ENCODE measurements around the gene VPS26C. TPM values are rescaled to one million over a fixed set of nuclear protein-coding genes. Genes with fewer than 3 reads are reported as not detected.

VPS26C gene
- total RNA-seq, 1 donor from 2014 or later = 63.8 TPM

GRCh38 chr21:37192019-37192418 is 75.1 kb downstream of the VPS26C start:
- Mint-ChIP-seq H3K4me3 (ENCODE audit: unreplicated experiment) (no peak overlapping the region), H3K4me1 (ENCODE audit: unreplicated experiment) (no peaks in the 10 kb centered on the region), H3K27me3 (ENCODE audit: unreplicated experiment) (no peaks in the 10 kb centered on the region), H3K27ac (ENCODE audit: unreplicated experiment) (no peak overlapping the region), H3K9me3 (ENCODE audit: unreplicated experiment) (no peaks in the 10 kb centered on the region), H3K36me3 (ENCODE audit: low read depth, unreplicated experiment) (peaks cover 50% of the 10 kb centered on the region)
- no peak for TF ChIP-seq CTCF (IDR thresholded peaks at IDR 0.05; ENCODE audit: unreplicated experiment)
- DNase-seq (ENCODE audit: low spot score) = no peak

- H3K27me3 Mint-ChIP-seq (ENCODE audit: unreplicated experiment) = no peaks in the 10 kb centered on the region
- no peaks in the 10 kb centered on the region for H3K9me3 Mint-ChIP-seq (ENCODE audit: unreplicated experiment)
- no peak for TF ChIP-seq CTCF (IDR thresholded peaks at IDR 0.05; ENCODE audit: unreplicated experiment)
- H3K27ac Mint-ChIP-seq (ENCODE audit: unreplicated experiment) = no peak overlapping the region
- H3K4me3 Mint-ChIP-seq (ENCODE audit: unreplicated experiment) = no peak overlapping the region
- DNase-seq (ENCODE audit: low spot score) = no peak
- no peaks in the 10 kb centered on the region for H3K4me1 Mint-ChIP-seq (ENCODE audit: unreplicated experiment)
- peaks cover 36% of the 10 kb centered on the region for H3K36me3 Mint-ChIP-seq (ENCODE audit: low read depth, unreplicated experiment)
Measured at GRCh38 chr21:37188825-37189224, 78.3 kb downstream of the VPS26C start.

GRCh38 chr21:37186983-37187382 is 80.2 kb downstream of the VPS26C start:
- Mint-ChIP-seq H3K27ac (ENCODE audit: unreplicated experiment) (no peak overlapping the region), H3K4me3 (ENCODE audit: unreplicated experiment) (peak overlapping the region; percentile 22), H3K27me3 (ENCODE audit: unreplicated experiment) (no peaks in the 10 kb centered on the region), H3K4me1 (ENCODE audit: unreplicated experiment) (no peaks in the 10 kb centered on the region), H3K9me3 (ENCODE audit: unreplicated experiment) (no peaks in the 10 kb centered on the region), H3K36me3 (ENCODE audit: low read depth, unreplicated experiment) (peaks cover 19% of the 10 kb centered on the region)
- TF ChIP-seq CTCF (IDR thresholded peaks at IDR 0.05; ENCODE audit: unreplicated experiment) = no peak
- DNase-seq (ENCODE audit: low spot score) = no peak

GRCh38 chr21:37184784-37185593 is 82.1 kb downstream of the VPS26C start:
- H3K4me1 Mint-ChIP-seq (ENCODE audit: unreplicated experiment) = no peaks in the 10 kb centered on the region
- no peak for DNase-seq (ENCODE audit: low spot score)
- H3K36me3 Mint-ChIP-seq (ENCODE audit: low read depth, unreplicated experiment) = peaks cover 18% of the 10 kb centered on the region
- no peak overlapping the region for H3K27ac Mint-ChIP-seq (ENCODE audit: unreplicated experiment)
- TF ChIP-seq CTCF (IDR thresholded peaks at IDR 0.05; ENCODE audit: unreplicated experiment) = no peak
- H3K27me3 Mint-ChIP-seq (ENCODE audit: unreplicated experiment) = no peaks in the 10 kb centered on the region
- H3K4me3 Mint-ChIP-seq (ENCODE audit: unreplicated experiment) = no peak overlapping the region
- no peaks in the 10 kb centered on the region for H3K9me3 Mint-ChIP-seq (ENCODE audit: unreplicated experiment)

- no peak for DNase-seq (ENCODE audit: low spot score)
- Mint-ChIP-seq H3K36me3 (ENCODE audit: low read depth, unreplicated experiment) (peaks cover 23% of the 10 kb centered on the region), H3K4me1 (ENCODE audit: unreplicated experiment) (no peaks in the 10 kb centered on the region), H3K4me3 (ENCODE audit: unreplicated experiment) (no peak overlapping the region), H3K27ac (ENCODE audit: unreplicated experiment) (no peak overlapping the region), H3K27me3 (ENCODE audit: unreplicated experiment) (no peaks in the 10 kb centered on the region), H3K9me3 (ENCODE audit: unreplicated experiment) (no peaks in the 10 kb centered on the region)
- no peak for TF ChIP-seq CTCF (IDR thresholded peaks at IDR 0.05; ENCODE audit: unreplicated experiment)
Measured at GRCh38 chr21:37183749-37184148, 83.4 kb downstream of the VPS26C start.

All from endothelial cell (in vitro differentiated cells).